ENCODE data around the gene RBM20.

DNA sequence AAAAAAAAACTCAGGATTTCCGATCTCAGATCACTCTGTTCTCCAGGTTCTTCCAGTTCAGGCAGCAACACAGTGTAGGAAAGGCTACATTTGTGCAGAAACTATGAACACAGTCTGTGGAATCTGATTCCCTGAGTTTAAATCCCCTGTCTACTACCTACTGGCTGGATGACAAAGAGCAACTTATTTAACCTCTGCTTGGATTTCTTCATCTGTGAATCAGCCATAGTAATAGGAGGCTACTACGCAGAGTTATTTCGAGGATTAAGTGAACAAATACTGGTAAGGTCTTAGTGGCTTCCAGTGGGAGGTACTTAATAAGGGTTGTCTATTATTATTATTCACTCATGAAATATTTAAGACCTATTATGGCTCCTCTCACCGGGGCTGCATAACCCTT, 183.3 kb downstream of the RBM20 start:
- TF ChIP-seq, protein P1, sequence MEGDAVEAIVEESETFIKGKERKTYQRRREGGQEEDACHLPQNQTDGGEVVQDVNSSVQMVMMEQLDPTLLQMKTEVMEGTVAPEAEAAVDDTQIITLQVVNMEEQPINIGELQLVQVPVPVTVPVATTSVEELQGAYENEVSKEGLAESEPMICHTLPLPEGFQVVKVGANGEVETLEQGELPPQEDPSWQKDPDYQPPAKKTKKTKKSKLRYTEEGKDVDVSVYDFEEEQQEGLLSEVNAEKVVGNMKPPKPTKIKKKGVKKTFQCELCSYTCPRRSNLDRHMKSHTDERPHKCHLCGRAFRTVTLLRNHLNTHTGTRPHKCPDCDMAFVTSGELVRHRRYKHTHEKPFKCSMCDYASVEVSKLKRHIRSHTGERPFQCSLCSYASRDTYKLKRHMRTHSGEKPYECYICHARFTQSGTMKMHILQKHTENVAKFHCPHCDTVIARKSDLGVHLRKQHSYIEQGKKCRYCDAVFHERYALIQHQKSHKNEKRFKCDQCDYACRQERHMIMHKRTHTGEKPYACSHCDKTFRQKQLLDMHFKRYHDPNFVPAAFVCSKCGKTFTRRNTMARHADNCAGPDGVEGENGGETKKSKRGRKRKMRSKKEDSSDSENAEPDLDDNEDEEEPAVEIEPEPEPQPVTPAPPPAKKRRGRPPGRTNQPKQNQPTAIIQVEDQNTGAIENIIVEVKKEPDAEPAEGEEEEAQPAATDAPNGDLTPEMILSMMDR (IDR thresholded peaks at IDR 0.05), result no peak
- no peak for TF ChIP-seq EP300 (IDR thresholded peaks at IDR 0.05)
- no peak for TF ChIP-seq POLR2A (IDR thresholded peaks at IDR 0.05)

Data from sigmoid colon (tissue), 4 donors.